Measurements from ENCODE around the gene SLC24A3.

- TF ChIP-seq CTCF (IDR thresholded peaks at IDR 0.05) (no peak), POLR2A (IDR thresholded peaks at IDR 0.05) (no peak), POLR2AphosphoS5 (IDR thresholded peaks at IDR 0.05) (no peak)
Measured at GRCh38 chr20:19713822-19714578, 501.6 kb downstream of the SLC24A3 start.

Data from suprapubic skin (tissue), 4 donors.